ENCODE measurements around the gene MSL1.

The MSL1 gene

DNA sequence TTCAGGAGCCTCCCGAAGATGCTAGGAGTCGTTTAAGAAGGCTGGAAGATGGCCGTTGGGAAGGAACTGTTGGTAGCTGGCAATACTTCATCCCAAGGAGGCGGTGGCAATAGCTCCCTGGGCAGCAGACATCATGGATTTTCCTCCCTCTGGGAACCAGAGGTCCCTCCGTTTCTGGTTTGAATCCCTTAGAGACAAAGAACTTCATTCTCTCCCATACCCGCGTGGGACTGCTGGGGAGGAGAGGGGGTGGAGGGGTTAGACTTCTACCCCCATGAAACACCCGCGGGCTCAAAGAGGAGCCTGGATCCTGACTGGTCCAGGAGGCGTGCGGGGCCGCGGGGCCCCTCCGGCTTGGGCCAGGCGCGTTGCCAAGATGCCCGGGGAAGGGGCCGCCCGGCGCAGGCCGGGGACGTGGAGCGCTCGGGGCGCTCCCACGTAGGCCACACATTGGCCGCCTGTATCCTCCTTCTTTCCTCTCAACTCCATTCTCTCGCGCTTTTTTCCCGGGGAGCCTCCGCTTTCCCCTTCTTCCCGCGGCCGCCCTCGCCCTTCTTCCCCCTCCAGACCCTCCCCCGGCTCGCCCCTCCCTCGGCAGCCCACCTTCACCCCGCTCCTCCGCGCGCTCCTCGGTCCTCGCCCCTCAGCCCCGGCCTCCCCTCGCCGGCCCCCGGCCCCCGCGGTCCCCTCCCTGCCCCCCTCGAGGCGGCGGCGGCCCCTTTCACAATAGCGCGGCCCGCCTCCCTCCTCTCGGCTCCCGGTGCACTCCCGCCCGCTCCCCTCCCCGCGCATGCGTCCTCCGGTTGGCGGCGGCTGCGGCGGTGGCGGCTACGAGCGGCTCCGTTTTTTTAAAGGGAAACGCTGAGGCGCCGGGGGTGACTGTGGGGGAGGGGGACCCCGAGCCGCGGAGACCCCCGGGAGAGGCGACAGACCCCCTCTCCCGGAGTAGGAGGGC is at the start of gene MSL1:
Gene MSL1, plus strand, starts transcription at position 791 of the 955 bp plus-strand sequence. CDS start 642 bp downstream, outside the sequence.
- peak; percentile 44 for DNase-seq

GRCh38 chr17:40072040-40072734 is 49.6 kb upstream of the MSL1 start:
- peak; percentile 26 for DNase-seq

DNA sequence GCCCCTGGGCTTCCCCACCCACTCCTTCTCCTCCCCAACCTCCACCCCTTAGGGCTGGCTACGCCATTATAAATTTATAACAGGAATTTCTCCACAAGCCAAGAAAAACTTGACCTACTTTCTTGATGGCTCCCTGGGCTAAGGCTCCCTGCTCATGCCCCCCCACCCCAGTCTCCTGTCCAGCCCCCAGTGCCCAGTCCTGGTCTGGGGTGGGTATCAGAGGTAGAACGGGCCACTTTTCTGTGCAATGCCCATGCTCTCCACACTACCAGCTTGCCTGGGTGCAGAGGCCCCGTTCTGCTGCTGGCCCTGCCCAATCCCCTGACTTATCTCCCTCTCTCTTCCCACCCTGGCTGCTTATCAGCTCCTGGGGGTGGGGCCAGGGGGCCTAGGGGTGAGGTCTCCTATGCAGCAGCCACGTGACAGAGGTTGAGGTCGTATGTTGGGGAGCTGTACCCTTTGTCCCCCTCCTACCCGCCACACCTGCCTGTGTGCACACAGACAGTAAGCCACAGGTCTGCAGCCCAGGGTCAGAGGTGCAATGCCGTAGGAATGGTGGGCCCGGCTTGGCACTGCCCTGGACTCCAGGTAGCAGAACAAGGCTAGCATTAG is 48.9 kb upstream of the MSL1 start:
- no peak for DNase-seq

- DNase-seq = no peak
Observed at GRCh38 chr17:40073454-40074174, 48.2 kb upstream of the MSL1 start.

GRCh38 chr17:40074175-40074512 is 47.6 kb upstream of the MSL1 start:
- DNase-seq = no peak

DNA sequence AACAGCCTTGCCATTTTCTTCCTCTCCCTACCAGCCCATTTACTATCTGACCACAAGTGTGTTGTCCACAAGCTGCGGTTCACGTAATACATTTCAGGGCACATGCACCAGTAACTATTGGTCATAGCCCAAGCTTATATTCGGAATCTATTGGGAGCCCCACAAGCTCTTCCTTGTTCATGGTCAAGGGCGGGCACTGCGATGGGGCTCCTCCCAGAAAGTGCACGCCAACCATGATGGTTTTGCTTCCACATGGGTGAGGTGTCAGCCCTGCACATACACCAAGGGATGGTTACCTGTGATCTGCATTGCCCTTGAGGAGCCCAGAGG is 46.9 kb upstream of the MSL1 start:
- no peak for DNase-seq

GRCh38 chr17:40075201-40075941 is 46.4 kb upstream of the MSL1 start:
- peak; percentile 82 for DNase-seq

DNA sequence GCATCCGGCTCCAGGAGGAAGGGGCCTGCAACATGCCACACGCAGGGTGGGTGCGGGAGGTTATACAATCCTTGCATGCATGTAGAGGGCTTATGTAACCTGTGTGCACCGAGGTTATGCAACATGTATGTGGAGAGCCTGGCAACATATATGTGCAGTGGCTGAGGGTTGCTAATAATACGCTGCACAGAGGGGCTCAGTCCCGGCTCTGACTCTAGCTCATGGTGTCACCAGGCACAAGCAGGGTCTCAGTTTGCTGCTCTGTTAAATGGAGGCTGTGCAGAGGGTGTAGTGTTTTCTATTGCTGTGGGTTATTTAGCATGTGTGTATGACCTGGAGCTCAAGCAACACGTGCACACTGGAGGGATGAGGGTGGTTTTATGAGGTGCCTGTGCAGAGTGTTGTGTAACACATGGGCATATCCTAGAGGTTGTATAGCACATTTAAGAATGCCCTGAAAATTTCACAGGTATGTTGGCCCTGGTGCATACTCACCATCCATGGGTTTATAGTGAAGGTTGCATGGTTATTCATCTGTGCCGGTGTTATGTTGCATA is 45.8 kb upstream of the MSL1 start:
- peak; percentile 59 for DNase-seq

DNA sequence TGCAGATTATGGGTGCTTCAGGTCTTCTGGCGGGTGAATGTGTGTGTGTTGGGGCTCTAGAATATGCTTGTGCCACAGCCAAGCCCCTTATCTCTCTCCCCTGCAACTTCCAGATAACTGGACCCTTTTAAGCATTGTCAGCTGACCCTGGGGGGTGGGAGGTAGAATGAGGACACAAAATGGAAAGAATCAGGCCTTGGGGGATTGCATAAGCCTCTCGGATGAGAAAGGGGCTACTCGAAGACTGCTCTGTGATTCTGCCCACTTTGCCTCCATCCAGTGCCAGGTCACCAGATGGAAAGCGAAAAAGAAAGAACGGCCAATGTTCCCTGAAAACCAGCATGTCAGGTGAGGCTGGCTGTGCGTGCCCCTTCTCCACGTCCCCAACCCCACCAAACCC is 45.2 kb upstream of the MSL1 start:
- DNase-seq = no peak

- no peak for DNase-seq
Observed at GRCh38 chr17:40079545-40079944, 42.2 kb upstream of the MSL1 start.

GRCh38 chr17:40084477-40084876 is 37.3 kb upstream of the MSL1 start:
- no peak for DNase-seq

GRCh38 chr17:40086150-40087044 is 35.4 kb upstream of the MSL1 start:
- DNase-seq = no peak

- no peak for DNase-seq
Observed at GRCh38 chr17:40087049-40087794, 34.5 kb upstream of the MSL1 start.

DNA sequence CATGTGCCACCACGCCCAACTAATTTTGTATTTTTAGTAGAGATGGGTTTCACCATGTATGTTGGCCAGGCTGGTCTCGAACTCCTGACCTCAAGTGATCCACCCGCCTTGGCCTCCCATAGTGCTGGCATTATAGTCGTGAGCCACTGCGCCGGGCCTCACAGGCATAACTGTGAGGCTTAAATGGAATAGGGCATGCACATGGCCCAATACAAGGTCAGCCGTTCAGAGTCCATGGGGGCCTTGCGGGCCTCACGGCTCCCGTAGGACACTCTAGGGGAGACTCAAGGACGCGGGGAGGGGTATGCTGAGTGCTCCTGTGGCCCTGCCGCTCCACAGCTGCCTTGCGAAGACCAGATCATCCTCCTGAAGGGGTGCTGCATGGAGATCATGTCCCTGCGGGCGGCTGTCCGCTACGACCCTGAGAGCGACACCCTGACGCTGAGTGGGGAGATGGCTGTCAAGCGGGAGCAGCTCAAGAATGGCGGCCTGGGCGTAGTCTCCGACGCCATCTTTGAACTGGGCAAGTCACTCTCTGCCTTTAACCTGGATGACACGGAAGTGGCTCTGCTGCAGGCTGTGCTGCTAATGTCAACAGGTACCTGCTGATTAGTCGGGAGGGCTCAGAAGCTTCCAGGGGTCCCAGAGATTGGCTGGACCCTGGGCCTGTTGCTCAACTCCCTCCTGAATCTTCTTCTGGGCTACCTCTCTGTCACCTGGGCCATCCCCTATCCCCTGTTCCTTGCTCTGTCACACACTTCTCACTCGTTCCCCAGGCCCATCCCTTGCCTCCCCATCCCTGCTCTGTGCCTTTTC is 33.7 kb upstream of the MSL1 start:
- no peak for DNase-seq

DNA sequence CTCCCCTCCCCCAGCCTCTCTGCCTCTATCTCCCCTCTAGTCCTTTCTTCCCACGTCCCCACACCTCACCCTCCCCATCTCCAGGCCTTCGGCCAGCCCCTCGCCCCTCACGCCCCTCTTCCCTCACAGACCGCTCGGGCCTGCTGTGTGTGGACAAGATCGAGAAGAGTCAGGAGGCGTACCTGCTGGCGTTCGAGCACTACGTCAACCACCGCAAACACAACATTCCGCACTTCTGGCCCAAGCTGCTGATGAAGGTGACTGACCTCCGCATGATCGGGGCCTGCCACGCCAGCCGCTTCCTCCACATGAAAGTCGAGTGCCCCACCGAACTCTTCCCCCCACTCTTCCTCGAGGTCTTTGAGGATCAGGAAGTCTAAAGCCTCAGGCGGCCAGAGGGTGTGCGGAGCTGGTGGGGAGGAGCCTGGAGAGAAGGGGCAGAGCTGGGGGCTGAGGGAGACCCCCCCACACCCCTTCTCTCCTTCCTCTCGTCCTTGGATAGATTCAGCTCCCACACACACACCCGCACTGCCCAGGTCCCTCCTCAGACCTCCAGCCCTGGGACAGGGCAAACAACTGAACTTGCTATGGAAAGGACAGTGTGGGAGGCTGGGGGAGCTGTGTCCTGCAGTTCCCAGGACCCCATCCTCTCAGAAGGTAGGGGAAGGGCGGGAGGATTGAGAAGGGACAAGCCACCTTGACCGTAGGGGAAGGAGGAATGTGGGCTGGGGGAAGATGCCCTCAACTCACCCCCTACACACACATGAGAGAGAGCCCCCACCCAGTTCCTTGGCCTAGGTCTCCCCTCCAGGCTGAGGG is 32.5 kb upstream of the MSL1 start:
- DNase-seq = no peak

DNA sequence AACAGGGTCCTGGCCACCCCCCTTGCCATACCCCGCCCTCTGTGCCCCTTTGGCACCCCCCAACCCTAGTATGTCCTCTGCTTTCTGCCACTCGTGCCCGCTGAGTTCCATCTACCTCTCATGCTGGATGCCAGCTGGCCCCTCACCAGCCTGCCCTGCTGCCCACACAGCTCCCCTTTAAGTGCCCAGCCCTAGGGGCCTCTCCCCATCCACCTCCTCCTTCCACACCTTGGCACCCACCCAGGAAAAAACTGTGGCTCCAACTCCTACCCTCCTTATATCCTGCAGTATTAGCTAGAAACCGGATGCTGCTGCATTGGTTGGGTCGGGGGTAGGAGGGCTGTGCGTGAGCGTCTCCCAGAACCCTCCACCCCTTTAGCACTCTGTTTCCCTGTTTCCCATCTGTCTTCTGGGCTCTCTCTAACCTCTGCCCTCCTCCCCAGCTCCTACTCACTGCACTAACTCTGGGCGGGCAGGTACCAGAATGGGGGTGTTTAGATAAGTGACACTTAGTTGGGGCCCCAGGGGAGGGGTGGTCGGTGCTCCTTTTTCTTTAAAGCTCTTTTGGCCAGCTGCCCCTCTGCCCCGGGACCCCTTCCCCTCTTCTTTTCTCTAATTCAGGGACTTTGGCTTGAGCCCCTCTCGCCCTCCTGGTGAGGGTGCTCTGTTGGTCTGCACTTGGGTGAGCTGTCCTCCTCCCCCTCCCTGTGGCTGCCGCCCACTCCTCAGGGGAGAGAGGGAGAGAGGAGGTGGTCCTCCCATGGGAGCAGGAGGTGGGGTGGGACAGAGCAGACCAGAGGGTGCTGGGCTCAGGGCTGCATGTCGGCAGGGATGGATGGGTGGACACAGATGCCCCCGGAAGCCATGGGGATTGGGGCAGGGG is 31.3 kb upstream of the MSL1 start:
- DNase-seq = no peak

- DNase-seq = no peak
Observed at GRCh38 chr17:40091691-40092397, 29.9 kb upstream of the MSL1 start.
